H1 (cell line): ENCODE results near the gene RER1. TPM values are rescaled to one million over a fixed set of nuclear protein-coding genes. Genes with fewer than 3 reads are reported as not detected.

Experiments used
- CTCF ChIA-PET: fragments of 300-600 bp; sonication (Branson Sonifier 250); formaldehyde crosslinking; loops from one replicate; lab custom pipeline; 2021; ENCODE audit not compliant: partially characterized antibody; lab: Charles Lee
- POLR2A ChIA-PET: fragments of 300-600 bp; sonication (Branson Sonifier 250); formaldehyde crosslinking; loops from one replicate; lab custom pipeline; 2021; ENCODE audit warnings: inconsistent platforms; ENCODE audit not compliant: partially characterized antibody; lab: Charles Lee
- DNase-seq, 2 experiments: peaks; one replicate each; pipeline versions ENCODE4 v3.0.0 to v3.0.0-alpha.2; 2010 to 2022; ENCODE audit warnings: low spot score in 2 of 2, low read depth in 1 of 2, mixed read lengths in 1 of 2
- FAIRE-seq: peaks from 2 replicates; lab custom pipeline; 2011; peaks lifted over from hg19 to GRCh38; lab: Jason Lieb, UNC
- H2AFZ ChIP-seq: 2 replicates; pipeline ENCODE4 v1.8.1; 2012; ENCODE audit warnings: low read length, inconsistent platforms
- H2AK5ac ChIP-seq: 2 replicates; pipeline ENCODE4 v1.6.1; 2013; ENCODE audit warnings: low read depth, low read length
- H2BK120ac ChIP-seq: replicated peaks from 2 replicates; pipeline ENCODE3; 2013; ENCODE audit warnings: low read depth, low read length, inconsistent platforms
- H2BK12ac ChIP-seq: 2 replicates; pipeline ENCODE4 v1.6.1; 2013; ENCODE audit warnings: low read depth, low read length
- H2BK15ac ChIP-seq: 2 replicates; pipeline ENCODE4 v1.6.1; 2013; ENCODE audit warnings: low read length
- H2BK20ac ChIP-seq: 2 replicates; pipeline ENCODE4 v1.6.1; 2013; ENCODE audit warnings: low read length
- H2BK5ac ChIP-seq: 2 replicates; pipeline ENCODE4 v1.6.1; 2013; ENCODE audit warnings: low read depth, low read length
- H3K14ac ChIP-seq: 2 replicates; pipeline ENCODE4 v1.6.1; 2013; ENCODE audit warnings: inconsistent platforms; ENCODE audit not compliant: insufficient read length
- H3K18ac ChIP-seq: 2 replicates; pipeline ENCODE4 v1.6.1; 2013; ENCODE audit warnings: low read length; ENCODE audit errors: extremely low read depth
- H3K23ac ChIP-seq: 2 replicates; pipeline ENCODE4 v1.6.1; 2013; ENCODE audit warnings: inconsistent platforms; ENCODE audit not compliant: insufficient read length
- H3K23me2 ChIP-seq: 2 replicates; pipeline ENCODE4 v1.6.1; 2013; ENCODE audit warnings: low read depth, low read length
- H3K27ac ChIP-seq: 2 replicates; pipeline ENCODE4 v1.6.1; 2011; ENCODE audit warnings: low read depth, low read length, inconsistent platforms
- H3K27me3 ChIP-seq, 4 experiments: replicated peaks in 1 of 4; 1 replicate in 1 of 4; 2 replicates in 3 of 4; pipeline versions ENCODE4 v1.6.1 to v1.8.1; 2011 to 2013; ENCODE audit warnings: low read length in 3 of 4, mild to moderate bottlenecking in 3 of 4, inconsistent platforms in 2 of 4, mixed read lengths in 2 of 4, moderate library complexity in 1 of 4; ENCODE audit not compliant: control insufficient read depth in 3 of 4, insufficient read depth in 3 of 4; ENCODE audit errors: extremely low read depth in 1 of 4
- H3K36me3 ChIP-seq, 4 experiments: 2 replicates each; pipeline versions ENCODE4 v1.6.1 to v1.8.1; 2011 to 2013; ENCODE audit warnings: mild to moderate bottlenecking in 4 of 4, low read length in 3 of 4, moderate library complexity in 2 of 4, control low read depth in 1 of 4, inconsistent platforms in 1 of 4; ENCODE audit not compliant: insufficient read depth in 4 of 4, control insufficient read depth in 2 of 4
- H3K4ac ChIP-seq: replicated peaks from 2 replicates; pipeline ENCODE3; 2013; ENCODE audit warnings: low read length, low read depth, mixed read lengths, inconsistent platforms; ENCODE audit not compliant: insufficient read length
- H3K4me1 ChIP-seq, 4 experiments: replicated peaks in 1 of 4; 1 replicate in 1 of 4; 2 replicates in 3 of 4; pipeline versions ENCODE4 v1.6.1 to v1.8.1; 2011 to 2013; ENCODE audit warnings: low read length in 3 of 4, inconsistent platforms in 2 of 4, mixed read lengths in 1 of 4; ENCODE audit not compliant: insufficient read depth in 4 of 4, control insufficient read depth in 3 of 4
- H3K4me2 ChIP-seq, 2 experiments: 2 replicates each; pipeline versions ENCODE4 v1.6.1 to v1.8.1; 2011 to 2013; ENCODE audit warnings: low read depth in 2 of 2, low read length in 2 of 2, control low read depth in 1 of 2, inconsistent platforms in 1 of 2, mild to moderate bottlenecking in 1 of 2; ENCODE audit not compliant: insufficient read depth in 1 of 2
- H3K4me3 ChIP-seq, 4 experiments: fragments of 200-600, 300-600 bp in 1 of 4; sonication (generic), shearing (Covaris generic), sonication (Bioruptor Twin) in 1 of 4; 2 replicates each; pipeline versions ENCODE4 v1.5.1 to v1.8.1; 2011 to 2016; ENCODE audit warnings: low read length in 4 of 4, low read depth in 3 of 4, control low read depth in 2 of 4, inconsistent platforms in 2 of 4, mild to moderate bottlenecking in 2 of 4, mixed read lengths in 1 of 4, moderate library complexity in 1 of 4; ENCODE audit not compliant: insufficient read depth in 2 of 4; ENCODE audit errors: extremely low read depth in 1 of 4
- H3K56ac ChIP-seq: replicated peaks from 2 replicates; pipeline ENCODE3; 2013; ENCODE audit warnings: low read depth, mild to moderate bottlenecking, mixed read lengths, low read length, inconsistent platforms; ENCODE audit not compliant: insufficient read length
- H3K79me1 ChIP-seq: 2 replicates; pipeline ENCODE4 v1.6.1; 2013; ENCODE audit warnings: low read depth, low read length, control low read depth
- H3K79me2 ChIP-seq, 2 experiments: 2 replicates each; pipeline versions ENCODE4 v1.6.1 to v1.8.1; 2012 to 2013; ENCODE audit warnings: low read length in 2 of 2, mild to moderate bottlenecking in 2 of 2, inconsistent platforms in 1 of 2; ENCODE audit not compliant: insufficient read depth in 2 of 2, control insufficient read depth in 1 of 2
- H3K9ac ChIP-seq, 4 experiments: replicated peaks in 1 of 4; 1 replicate in 1 of 4; 2 replicates in 3 of 4; pipeline versions ENCODE4 v1.6.1 to v1.8.1; 2011 to 2013; ENCODE audit warnings: low read depth in 3 of 4, low read length in 3 of 4, control low read depth in 2 of 4, mild to moderate bottlenecking in 2 of 4, moderate library complexity in 2 of 4, inconsistent platforms in 1 of 4; ENCODE audit errors: extremely low read depth in 1 of 4
- H3K9me3 ChIP-seq, 2 experiments: 2 replicates each; pipeline versions ENCODE4 v1.6.1 to v1.8.1; 2012 to 2013; ENCODE audit warnings: mild to moderate bottlenecking in 2 of 2, moderate library complexity in 2 of 2, control low read depth in 1 of 2, inconsistent platforms in 1 of 2, low read depth in 1 of 2, low read length in 1 of 2, mixed read lengths in 1 of 2; ENCODE audit not compliant: insufficient read depth in 2 of 2
- H4K20me1 ChIP-seq, 2 experiments: replicated peaks in 1 of 2; 2 replicates each; pipeline versions ENCODE3 to v1.8.1; 2011 to 2013; ENCODE audit warnings: inconsistent platforms in 2 of 2, low read length in 2 of 2, mild to moderate bottlenecking in 1 of 2; ENCODE audit not compliant: insufficient read depth in 2 of 2, control insufficient read depth in 1 of 2
- H4K5ac ChIP-seq: 2 replicates; pipeline ENCODE4 v1.6.1; 2013; ENCODE audit warnings: low read length, low read depth, mixed read lengths, inconsistent platforms; ENCODE audit not compliant: insufficient read length
- H4K8ac ChIP-seq: 2 replicates; pipeline ENCODE4 v1.8.0; 2013; ENCODE audit warnings: mild to moderate bottlenecking, moderate library complexity, low read length, inconsistent platforms; ENCODE audit not compliant: insufficient read depth; ENCODE audit errors: extremely low read depth
- H4K91ac ChIP-seq: replicated peaks from 2 replicates; pipeline ENCODE3; 2013; ENCODE audit warnings: low read length, mixed read lengths, inconsistent platforms; ENCODE audit not compliant: insufficient read length
- ASH2L ChIP-seq: fragments of 200-600, 300-600 bp; sonication (generic); IDR thresholded peaks from one replicate; pipeline ENCODE4 v1.7.1; 2017; ENCODE audit warnings: low read length
- CTCF ChIP-seq, 3 experiments: IDR thresholded peaks; 1 replicate in 2 of 3; 2 replicates in 1 of 3; pipeline versions ENCODE4 v1.5.1 to v1.6.1; 2011; ENCODE audit warnings: low read length in 3 of 3, mild to moderate bottlenecking in 3 of 3, inconsistent platforms in 2 of 3, low read depth in 1 of 3, moderate library complexity in 1 of 3; ENCODE audit not compliant: insufficient read depth in 1 of 3; ENCODE audit errors: control extremely low read depth in 1 of 3
- GTF2F1 ChIP-seq: IDR thresholded peaks from 2 replicates; pipeline ENCODE4 v1.6.1; 2012; ENCODE audit warnings: low read depth, low read length, improper control_type of control experiment, borderline replicate concordance
- HDAC6 ChIP-seq: IDR thresholded peaks from one replicate; pipeline ENCODE4 v1.7.1; 2012; ENCODE audit warnings: low read depth, mild to moderate bottlenecking, inconsistent platforms, low read length, moderate library complexity
- JUN ChIP-seq: IDR thresholded peaks from 2 replicates; pipeline ENCODE4 v1.6.1; 2011; ENCODE audit warnings: low read depth, mild to moderate bottlenecking, improper control_type of control experiment, low read length
- JUND ChIP-seq: IDR thresholded peaks from 2 replicates; pipeline ENCODE4 v1.6.1; 2011; ENCODE audit warnings: mild to moderate bottlenecking, improper control_type of control experiment, low read length
- NRF1 ChIP-seq: IDR thresholded peaks from 2 replicates; pipeline ENCODE4 v1.6.1; 2011; ENCODE audit warnings: mild to moderate bottlenecking, low read depth, low read length, improper control_type of control experiment
- SP4 ChIP-seq: IDR thresholded peaks from 2 replicates; pipeline ENCODE4 v1.6.1; 2012; ENCODE audit warnings: low read length, inconsistent platforms
- YY1 ChIP-seq: IDR thresholded peaks from 2 replicates; pipeline ENCODE4 v1.6.1; 2011; ENCODE audit warnings: low read depth, mild to moderate bottlenecking, low read length
- WGBS, 2 experiments: shearing (Covaris generic) in 1 of 2; methylation state at CpG; one replicate each; pipeline versions ENCODE4 v1.1.6 to v1.1.7; 2013 to 2015; ENCODE audit warnings: low lambda C conversion rate in 2 of 2, mixed read lengths in 2 of 2, inconsistent platforms in 1 of 2, low coverage in 1 of 2, missing lambda C conversion rate in 1 of 2; ENCODE audit not compliant: insufficient replicate concordance in 2 of 2, insufficient coverage in 1 of 2, insufficient read length in 1 of 2; ENCODE audit errors: extremely low coverage in 1 of 2, missing lambda C conversion rate in 1 of 2; 5-methylcytosine and 5-hydroxymethylcytosine counted together
- polyA plus RNA-seq, 7 experiments: library from polyadenylated mRNA; depleted of rRNA in 3 of 7; stranded (reverse) in 5 of 7; unstranded in 2 of 7; fragments of >200 nt in 5 of 7; fragments of 200-250 nt in 2 of 7; gene quantifications; 1 replicate in 5 of 7; 2 replicates in 1 of 7; 4 replicates in 1 of 7; pipeline versions ENCODE4 v1.2.1 to v1.2.3, GENCODE V29; 2011 to 2013; ENCODE audit warnings: missing spikeins in 2 of 7, mixed read lengths in 2 of 7
- total RNA-seq: library from RNA; stranded (reverse); fragmentation: NEBNext Ultra II Directional; extraction: Animal tissue kit (Norgen Biotek cat#: 25700); gene quantifications from 2 replicates; pipeline ENCODE4 v1.2.1, GENCODE V29; 2021
- TF ChIP-seq, protein P1 (sequence below): IDR thresholded peaks from 2 replicates; pipeline ENCODE4 v1.6.1; 2012; ENCODE audit warnings: inconsistent platforms
- TF ChIP-seq, protein P2 (sequence below): IDR thresholded peaks from 2 replicates; pipeline ENCODE4 v1.6.1; 2011; ENCODE audit warnings: low read length, improper control_type of control experiment

RER1 gene
- total and polyA plus RNA-seq, 2 of the 8 experiments (the other 6 are each of a cell fraction or from before 2014, with no cell fraction given): 102 to 134 TPM

DNA sequence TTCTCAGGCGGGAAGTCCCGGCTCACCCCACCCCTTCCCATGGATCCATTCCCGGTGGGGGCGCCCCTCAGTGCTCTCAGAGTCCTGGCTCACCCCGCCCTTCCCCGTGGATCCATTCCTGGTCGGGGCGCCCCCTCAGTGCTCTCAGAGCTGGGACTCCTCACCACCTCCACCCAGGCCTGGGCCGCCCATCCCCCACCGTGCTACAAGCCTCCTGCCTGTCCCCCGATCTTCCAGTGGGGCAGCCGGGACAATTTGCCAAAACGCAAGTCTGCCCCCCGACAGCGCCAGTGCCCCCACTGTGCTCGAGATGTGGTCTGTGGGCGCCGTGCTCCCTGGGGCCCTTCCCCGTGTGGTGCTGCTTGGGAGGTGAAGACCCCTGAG is 61.3 kb downstream of the RER1 start:
- Histone ChIP-seq H2AFZ (no peak overlapping the region), H3K9ac (no peak overlapping the region), H2BK120ac (no peak overlapping the region), H2BK20ac (no peak overlapping the region), H3K56ac (no peak overlapping the region), H3K14ac (no peak overlapping the region), H3K79me1 (no peaks in the 10 kb centered on the region), H3K9me3 (no peaks in the 10 kb centered on the region), H3K27me3 (no peaks in the 10 kb centered on the region; a peak in 1 of 7 replicates), H3K23ac (no peak overlapping the region), H3K4ac (no peak overlapping the region), H4K8ac (no peak overlapping the region; the same call in 1 of the 2 replicates), H2BK15ac (no peak overlapping the region), H3K36me3 (no peaks in the 10 kb centered on the region), H3K27ac (no peak overlapping the region), H2BK5ac (no peak overlapping the region), H3K23me2 (no peaks in the 10 kb centered on the region), H3K4me1 (peaks cover 0 to 6% (median 4%) of the 10 kb centered on the region in 4 experiments; a peak in 4 of 7 replicates), H2BK12ac (no peak overlapping the region), H4K91ac (no peak overlapping the region), H3K79me2 (no peaks in the 10 kb centered on the region), H4K5ac (no peak overlapping the region), H4K20me1 (peaks cover 0 to 1% of the 10 kb centered on the region in 2 experiments), H3K4me2 (no peak overlapping the region), H2AK5ac (no peak overlapping the region), H3K4me3 (no peak overlapping the region), H3K18ac (no peak overlapping the region)
- FAIRE-seq: no peak
- CTCF ChIA-PET: interaction anchor here (0.6 to 1.4 kb wide), 5 partner anchors 8 to 1166 kb away, joined by 3 to 4 read pairs (median 3); no protein-coding TSS in a partner anchor
- POLR2A ChIA-PET: interaction anchor here (0.9 kb wide), 1 partner anchor 33 kb away, joined by 3 read pairs; no protein-coding TSS in a partner anchor
- DNase-seq: no peak
- WGBS, 2 experiments: 85% methylated on average over 11 of the region's 19 CpGs; no CpG with 5 or more reads in 1 of the 2 experiments
- TF ChIP-seq CTCF (IDR thresholded peaks at IDR 0.05; ENCODE audit: control extremely low read depth in 1 of 3, insufficient read depth in 1 of 3, low read depth in 1 of 3, low read length in 3 of 3) (no peak), JUND (no peak), SP4 (no peak), GTF2F1 (no peak), ASH2L (no peak), HDAC6 (no peak), JUN (no peak), NRF1 (no peak), YY1 (no peak)
- TF ChIP-seq, protein P1, sequence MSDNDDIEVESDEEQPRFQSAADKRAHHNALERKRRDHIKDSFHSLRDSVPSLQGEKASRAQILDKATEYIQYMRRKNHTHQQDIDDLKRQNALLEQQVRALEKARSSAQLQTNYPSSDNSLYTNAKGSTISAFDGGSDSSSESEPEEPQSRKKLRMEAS: no peak
- TF ChIP-seq, protein P2, sequence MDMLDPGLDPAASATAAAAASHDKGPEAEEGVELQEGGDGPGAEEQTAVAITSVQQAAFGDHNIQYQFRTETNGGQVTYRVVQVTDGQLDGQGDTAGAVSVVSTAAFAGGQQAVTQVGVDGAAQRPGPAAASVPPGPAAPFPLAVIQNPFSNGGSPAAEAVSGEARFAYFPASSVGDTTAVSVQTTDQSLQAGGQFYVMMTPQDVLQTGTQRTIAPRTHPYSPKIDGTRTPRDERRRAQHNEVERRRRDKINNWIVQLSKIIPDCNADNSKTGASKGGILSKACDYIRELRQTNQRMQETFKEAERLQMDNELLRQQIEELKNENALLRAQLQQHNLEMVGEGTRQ: no peak
